Gastroesophageal sphincter (tissue), 3 donors: ENCODE measurements around the gene IL34.

ENCODE experiments used
- EP300 ChIP-seq: sonication (generic); formaldehyde crosslinking; IDR thresholded peaks from one replicate; pipeline ENCODE4 v1.6.1; 2017; ENCODE audit warnings: antibody characterized with exemption, mild to moderate bottlenecking
- POLR2A ChIP-seq, 2 donors: fragments of 450-650 bp; IDR thresholded peaks; one replicate each; pipeline ENCODE4 v1.6.1; 2017; ENCODE audit warnings: antibody characterized with exemption in 2 of 2, mild to moderate bottlenecking in 2 of 2, moderate library complexity in 1 of 2
- POLR2AphosphoS5 ChIP-seq: sonication (generic); formaldehyde crosslinking; IDR thresholded peaks from one replicate; pipeline ENCODE4 v1.6.1; 2017; ENCODE audit warnings: antibody characterized with exemption
- TF ChIP-seq, protein P1 (sequence below), 4 experiments: fragments of 200-600 bp in 2 of 4; fragments of 450-650 bp in 2 of 4; sonication (generic) in 1 of 4; IDR thresholded peaks; one replicate each; pipeline ENCODE4 v1.5.1; 2017 to 2019; ENCODE audit warnings: antibody characterized with exemption in 4 of 4, mild to moderate bottlenecking in 2 of 4, moderate library complexity in 2 of 4

DNA sequence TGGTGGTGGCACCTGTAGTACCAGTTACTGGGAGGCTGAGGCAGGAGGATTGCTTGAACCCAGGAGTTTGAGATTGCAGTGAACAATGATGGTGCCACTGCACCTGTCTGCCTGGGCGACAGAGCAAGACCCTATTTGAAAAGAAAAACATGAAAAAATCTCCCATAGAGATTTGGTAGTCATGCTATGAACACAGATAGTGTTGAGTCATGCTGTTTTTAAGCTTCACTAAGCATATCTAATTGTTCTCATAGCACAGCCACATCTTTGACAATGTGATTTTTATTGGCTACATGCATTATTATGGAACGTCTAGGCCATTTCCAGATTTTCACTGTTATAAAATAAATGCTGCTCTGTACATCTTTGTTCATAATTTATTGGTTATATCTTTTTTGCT lies 6.0 kb downstream of the IL34 start:
- TF ChIP-seq, protein P1, sequence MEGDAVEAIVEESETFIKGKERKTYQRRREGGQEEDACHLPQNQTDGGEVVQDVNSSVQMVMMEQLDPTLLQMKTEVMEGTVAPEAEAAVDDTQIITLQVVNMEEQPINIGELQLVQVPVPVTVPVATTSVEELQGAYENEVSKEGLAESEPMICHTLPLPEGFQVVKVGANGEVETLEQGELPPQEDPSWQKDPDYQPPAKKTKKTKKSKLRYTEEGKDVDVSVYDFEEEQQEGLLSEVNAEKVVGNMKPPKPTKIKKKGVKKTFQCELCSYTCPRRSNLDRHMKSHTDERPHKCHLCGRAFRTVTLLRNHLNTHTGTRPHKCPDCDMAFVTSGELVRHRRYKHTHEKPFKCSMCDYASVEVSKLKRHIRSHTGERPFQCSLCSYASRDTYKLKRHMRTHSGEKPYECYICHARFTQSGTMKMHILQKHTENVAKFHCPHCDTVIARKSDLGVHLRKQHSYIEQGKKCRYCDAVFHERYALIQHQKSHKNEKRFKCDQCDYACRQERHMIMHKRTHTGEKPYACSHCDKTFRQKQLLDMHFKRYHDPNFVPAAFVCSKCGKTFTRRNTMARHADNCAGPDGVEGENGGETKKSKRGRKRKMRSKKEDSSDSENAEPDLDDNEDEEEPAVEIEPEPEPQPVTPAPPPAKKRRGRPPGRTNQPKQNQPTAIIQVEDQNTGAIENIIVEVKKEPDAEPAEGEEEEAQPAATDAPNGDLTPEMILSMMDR (IDR thresholded peaks at IDR 0.05): no peak
- TF ChIP-seq POLR2AphosphoS5 (no peak), POLR2A (IDR thresholded peaks at IDR 0.05) (no peak), EP300 (no peak)
